Transverse colon (tissue), 3 donors: ENCODE measurements around the gene STK31.
A peak's percentile ranks its signal among the peaks of the same experiment; 100 is the strongest.

Experiments used
- CTCF ChIP-seq, 5 experiments: fragments of 200-600 bp in 3 of 5; fragments of 450-650 bp in 2 of 5; sonication (generic) in 3 of 5; IDR thresholded peaks; 1 replicate in 2 of 5; 2 replicates in 3 of 5; pipeline ENCODE4 v1.5.1; 2016 to 2017; ENCODE audit warnings: antibody characterized with exemption in 5 of 5, inconsistent platforms in 3 of 5, mild to moderate bottlenecking in 2 of 5, moderate library complexity in 1 of 5
- EP300 ChIP-seq: sonication (generic); formaldehyde crosslinking; IDR thresholded peaks from one replicate; pipeline ENCODE4 v1.6.1; 2017; ENCODE audit warnings: antibody characterized with exemption, low read depth

DNA sequence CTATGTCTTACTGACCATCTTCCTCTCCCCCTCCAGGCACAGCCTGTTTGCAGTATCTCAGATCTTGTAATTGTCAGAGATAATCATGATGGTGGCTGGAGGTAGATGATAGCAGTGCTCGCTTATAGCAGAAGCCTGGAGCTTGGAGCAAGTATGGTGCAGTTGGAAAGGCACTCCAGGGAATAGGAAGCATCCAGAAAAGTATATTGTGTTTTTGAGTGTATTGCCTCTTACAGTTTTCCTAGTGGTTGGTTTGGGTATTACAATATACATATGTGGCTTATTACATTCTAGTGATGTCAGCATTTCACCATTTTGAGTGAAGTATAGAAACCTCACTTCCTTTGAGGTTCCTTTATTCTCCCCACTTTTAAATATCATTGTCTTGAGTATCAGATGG lies 101.5 kb downstream of the STK31 start:
- TF ChIP-seq CTCF (IDR thresholded peaks at IDR 0.05) (peak in 4 of 5 experiments; percentile 12 to 36 (median 26)), EP300 (no peak)
